Measurements from ENCODE around the gene SENP8. TPM values are rescaled to one million over a fixed set of nuclear protein-coding genes. Genes with fewer than 3 reads are reported as not detected.
A peak's percentile ranks its signal among the peaks of the same experiment; 100 is the strongest.
"Not testable (repeated sequence)": the region's sequence is repeated elsewhere in the genome, so short reads cannot be mapped to it uniquely, and the experiment has no call there.

Gene SENP8
- 1.0 and 1.4 TPM in 2 replicates for total RNA-seq

GRCh38 chr15:72118017-72118978, at the start of gene SENP8, which contains the start of gene MYO9A:
SENP8 (plus strand) TSS chr15:72118403; CDS start chr15:72139624, 21,221 bp downstream.
MYO9A (minus strand) TSS chr15:72118150; CDS start chr15:72046563, 71,587 bp downstream.
- peak; percentile 97 for DNase-seq (ENCODE audit: low read depth in 2 of 2)

- no peak for DNase-seq (ENCODE audit: low read depth in 2 of 2)
These were observed 49.3 kb upstream of the SENP8 start for GRCh38 chr15:72068856-72069255.

- no peak for DNase-seq (ENCODE audit: low read depth in 2 of 2)
These were observed 47.3 kb upstream of the SENP8 start for GRCh38 chr15:72070817-72071447.

GRCh38 chr15:72071448-72071825, 46.8 kb upstream of the SENP8 start:
- DNase-seq (ENCODE audit: low read depth in 2 of 2), result not testable (repeated sequence)

GRCh38 chr15:72074335-72075060, 43.7 kb upstream of the SENP8 start:
- no peak for DNase-seq (ENCODE audit: low read depth in 2 of 2)

GRCh38 chr15:72077950-72078349, 40.3 kb upstream of the SENP8 start:
- no peak for DNase-seq (ENCODE audit: low read depth in 2 of 2)

- no peak for DNase-seq (ENCODE audit: low read depth in 2 of 2)
These were observed 39.3 kb upstream of the SENP8 start for GRCh38 chr15:72078887-72079286.

- DNase-seq (ENCODE audit: low read depth in 2 of 2), result no peak
These were observed 36.0 kb upstream of the SENP8 start for GRCh38 chr15:72082176-72082575.

- no peak for DNase-seq (ENCODE audit: low read depth in 2 of 2)
These were observed 32.0 kb upstream of the SENP8 start for GRCh38 chr15:72086010-72086697.

GRCh38 chr15:72086920-72087648, 31.1 kb upstream of the SENP8 start:
- DNase-seq (ENCODE audit: low read depth in 2 of 2), result no peak

- no peak for DNase-seq (ENCODE audit: low read depth in 2 of 2)
These were observed 26.2 kb upstream of the SENP8 start for GRCh38 chr15:72092006-72092405.

GRCh38 chr15:72092691-72093090, 25.5 kb upstream of the SENP8 start:
- no peak for DNase-seq (ENCODE audit: low read depth in 2 of 2)

- no peak for DNase-seq (ENCODE audit: low read depth in 2 of 2)
These were observed 21.4 kb upstream of the SENP8 start for GRCh38 chr15:72096796-72097195.

- no peak for DNase-seq (ENCODE audit: low read depth in 2 of 2)
These were observed 20.2 kb upstream of the SENP8 start for GRCh38 chr15:72098040-72098439.

- no peak for DNase-seq (ENCODE audit: low read depth in 2 of 2)
These were observed 19.0 kb upstream of the SENP8 start for GRCh38 chr15:72099155-72099554.

GRCh38 chr15:72100551-72100950, 17.7 kb upstream of the SENP8 start:
- DNase-seq (ENCODE audit: low read depth in 2 of 2), result not testable (repeated sequence)

- DNase-seq (ENCODE audit: low read depth in 2 of 2), result no peak
These were observed 13.1 kb upstream of the SENP8 start for GRCh38 chr15:72105111-72105510.

GRCh38 chr15:72106068-72106467, 12.1 kb upstream of the SENP8 start:
- no peak for DNase-seq (ENCODE audit: low read depth in 2 of 2)

GRCh38 chr15:72110355-72110754, 7.8 kb upstream of the SENP8 start:
- no peak for DNase-seq (ENCODE audit: low read depth in 2 of 2)

- no peak for DNase-seq (ENCODE audit: low read depth in 2 of 2)
These were observed 6.1 kb upstream of the SENP8 start for GRCh38 chr15:72112116-72112515.

GRCh38 chr15:72112805-72113204, 5.4 kb upstream of the SENP8 start:
- DNase-seq (ENCODE audit: low read depth in 2 of 2), result no peak

All from dermis microvascular lymphatic vessel endothelial cell (primary cell).